ENCODE measurements around the gene SEMA5A.

Gene SEMA5A

DNA sequence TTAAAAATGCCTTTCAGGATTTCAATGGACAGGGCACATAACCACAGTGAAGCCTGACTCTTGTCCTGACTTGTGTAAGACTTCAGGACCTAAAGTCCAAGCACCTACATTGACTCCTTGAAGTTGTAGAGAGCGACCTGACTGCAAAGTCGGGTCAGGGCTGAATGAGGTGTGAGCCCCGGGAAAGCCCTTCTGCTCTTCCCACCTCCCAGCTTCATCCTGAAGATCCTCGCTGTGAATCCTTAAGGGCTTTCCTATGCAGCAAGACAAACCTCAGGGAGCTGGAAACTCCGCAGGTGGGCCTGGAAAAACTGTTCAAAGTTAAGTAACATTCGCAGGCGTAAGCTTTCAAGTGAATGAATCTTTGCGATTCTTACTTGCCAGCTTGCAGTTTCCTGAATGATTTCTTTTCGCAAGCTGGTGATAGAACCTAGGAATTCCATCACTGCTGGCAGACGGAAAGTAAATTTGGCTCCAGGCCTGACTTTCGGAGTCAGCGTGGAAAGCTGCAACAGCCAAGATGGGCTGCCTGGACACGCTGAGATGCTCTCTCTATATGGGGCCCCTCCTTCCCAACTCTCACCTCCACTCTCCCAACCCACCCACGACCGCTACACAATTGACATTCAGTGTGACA lies 10.9 kb downstream of the SEMA5A start:
- no peak overlapping the region for H2AFZ ChIP-seq (ENCODE audit: low read length, unreplicated experiment)
- H3K27ac ChIP-seq (ENCODE audit: low read depth, low read length) = no peak overlapping the region
- H3K79me2 ChIP-seq (ENCODE audit: control insufficient read depth, insufficient read depth, low read length, unreplicated experiment) = no peaks in the 10 kb centered on the region
- no peak overlapping the region for H3K4me3 ChIP-seq (ENCODE audit: low read depth, low read length)
- peaks cover 5% of the 10 kb centered on the region for H3K4me1 ChIP-seq (ENCODE audit: control insufficient read depth, insufficient read depth, low read length, unreplicated experiment)
- H3K36me3 ChIP-seq (ENCODE audit: insufficient read depth, low read length) = no peaks in the 10 kb centered on the region
- no peaks in the 10 kb centered on the region for H3K27me3 ChIP-seq (ENCODE audit: insufficient read depth, low read length)

GRCh38 chr5:9533562-9534364 lies 12.1 kb downstream of the SEMA5A start:
- Histone ChIP-seq H3K27me3 (ENCODE audit: insufficient read depth, low read length) (no peaks in the 10 kb centered on the region), H3K4me1 (ENCODE audit: control insufficient read depth, insufficient read depth, low read length, unreplicated experiment) (peaks cover 5% of the 10 kb centered on the region)

DNA sequence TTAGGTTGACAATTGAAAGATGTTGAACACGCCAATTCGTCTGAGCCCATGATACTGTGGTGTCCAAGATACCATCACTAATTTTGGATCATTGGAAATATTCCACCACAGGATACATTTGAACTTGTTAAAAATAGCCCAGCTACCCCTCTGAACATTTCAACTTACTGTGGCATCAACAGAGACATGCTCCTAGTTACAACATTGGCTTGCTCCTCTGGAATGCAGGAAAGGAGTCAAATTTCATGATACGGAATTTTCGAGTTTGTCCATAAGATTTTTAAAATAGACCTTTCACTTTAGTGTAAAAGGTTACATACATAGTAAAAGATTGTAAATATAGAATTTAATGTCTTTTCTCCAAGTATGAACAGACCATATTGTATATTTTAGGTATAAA lies 12.8 kb downstream of the SEMA5A start:
- Histone ChIP-seq H3K4me1 (ENCODE audit: control insufficient read depth, insufficient read depth, low read length, unreplicated experiment) (peaks cover 5% of the 10 kb centered on the region), H3K4me3 (ENCODE audit: low read depth, low read length) (no peak overlapping the region), H3K79me2 (ENCODE audit: control insufficient read depth, insufficient read depth, low read length, unreplicated experiment) (no peaks in the 10 kb centered on the region), H3K27me3 (ENCODE audit: insufficient read depth, low read length) (no peaks in the 10 kb centered on the region), H3K27ac (ENCODE audit: low read depth, low read length) (no peak overlapping the region), H3K36me3 (ENCODE audit: insufficient read depth, low read length) (no peaks in the 10 kb centered on the region), H2AFZ (ENCODE audit: low read length, unreplicated experiment) (no peak overlapping the region)

More at GRCh38 chr5:9533562-9534364, 12.1 kb downstream of the SEMA5A start:
- no peak overlapping the region for H2AFZ ChIP-seq (ENCODE audit: low read length, unreplicated experiment)
- H3K36me3 ChIP-seq (ENCODE audit: insufficient read depth, low read length) = no peaks in the 10 kb centered on the region
- H3K79me2 ChIP-seq (ENCODE audit: control insufficient read depth, insufficient read depth, low read length, unreplicated experiment) = no peaks in the 10 kb centered on the region
- H3K4me3 ChIP-seq (ENCODE audit: low read depth, low read length) = no peak overlapping the region
- no peak overlapping the region for H3K27ac ChIP-seq (ENCODE audit: low read depth, low read length)

- Histone ChIP-seq H3K4me3 (ENCODE audit: low read depth, low read length) (no peak overlapping the region), H3K36me3 (ENCODE audit: insufficient read depth, low read length) (no peaks in the 10 kb centered on the region), H3K4me1 (ENCODE audit: control insufficient read depth, insufficient read depth, low read length, unreplicated experiment) (no peaks in the 10 kb centered on the region), H3K27ac (ENCODE audit: low read depth, low read length) (no peak overlapping the region), H3K79me2 (ENCODE audit: control insufficient read depth, insufficient read depth, low read length, unreplicated experiment) (no peaks in the 10 kb centered on the region), H3K27me3 (ENCODE audit: insufficient read depth, low read length) (no peaks in the 10 kb centered on the region), H2AFZ (ENCODE audit: low read length, unreplicated experiment) (no peak overlapping the region)
These were observed 16.4 kb downstream of the SEMA5A start for GRCh38 chr5:9529513-9529912.

DNA sequence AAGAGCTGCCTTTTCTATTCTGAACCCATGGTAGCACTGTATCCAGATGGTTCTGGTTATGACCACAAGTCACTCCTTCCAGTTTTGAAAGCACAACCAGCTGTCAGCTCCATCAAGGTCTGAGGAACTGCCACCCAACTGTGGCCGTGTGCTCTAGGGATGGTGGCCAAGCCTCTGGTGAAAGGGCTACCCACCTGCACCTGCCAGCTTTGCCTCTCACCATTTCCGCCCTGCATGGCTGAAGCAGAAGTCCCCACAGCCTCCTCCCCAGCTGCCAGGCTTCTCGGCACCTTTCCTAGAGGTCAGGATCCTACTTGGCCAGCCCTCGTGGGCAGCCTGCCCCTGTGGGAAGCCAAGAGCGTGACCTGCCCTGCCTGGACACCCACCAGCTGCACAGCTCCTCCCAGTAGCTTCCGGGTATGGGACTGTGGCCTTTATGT lies 16.8 kb downstream of the SEMA5A start:
- no peak overlapping the region for H3K4me3 ChIP-seq (ENCODE audit: low read depth, low read length)
- no peaks in the 10 kb centered on the region for H3K79me2 ChIP-seq (ENCODE audit: control insufficient read depth, insufficient read depth, low read length, unreplicated experiment)
- no peaks in the 10 kb centered on the region for H3K27me3 ChIP-seq (ENCODE audit: insufficient read depth, low read length)
- peaks cover under 1% of the 10 kb centered on the region for H3K4me1 ChIP-seq (ENCODE audit: control insufficient read depth, insufficient read depth, low read length, unreplicated experiment)
- H3K36me3 ChIP-seq (ENCODE audit: insufficient read depth, low read length) = no peaks in the 10 kb centered on the region
- H3K27ac ChIP-seq (ENCODE audit: low read depth, low read length) = no peak overlapping the region
- no peak overlapping the region for H2AFZ ChIP-seq (ENCODE audit: low read length, unreplicated experiment)

GRCh38 chr5:9524941-9525340 lies 20.9 kb downstream of the SEMA5A start:
- no peaks in the 10 kb centered on the region for H3K36me3 ChIP-seq (ENCODE audit: insufficient read depth, low read length)
- H3K4me3 ChIP-seq (ENCODE audit: low read depth, low read length) = no peak overlapping the region
- no peak overlapping the region for H3K27ac ChIP-seq (ENCODE audit: low read depth, low read length)
- no peaks in the 10 kb centered on the region for H3K79me2 ChIP-seq (ENCODE audit: control insufficient read depth, insufficient read depth, low read length, unreplicated experiment)
- H3K4me1 ChIP-seq (ENCODE audit: control insufficient read depth, insufficient read depth, low read length, unreplicated experiment) = peaks cover 12% of the 10 kb centered on the region
- H3K27me3 ChIP-seq (ENCODE audit: insufficient read depth, low read length) = no peaks in the 10 kb centered on the region
- no peak overlapping the region for H2AFZ ChIP-seq (ENCODE audit: low read length, unreplicated experiment)

DNA sequence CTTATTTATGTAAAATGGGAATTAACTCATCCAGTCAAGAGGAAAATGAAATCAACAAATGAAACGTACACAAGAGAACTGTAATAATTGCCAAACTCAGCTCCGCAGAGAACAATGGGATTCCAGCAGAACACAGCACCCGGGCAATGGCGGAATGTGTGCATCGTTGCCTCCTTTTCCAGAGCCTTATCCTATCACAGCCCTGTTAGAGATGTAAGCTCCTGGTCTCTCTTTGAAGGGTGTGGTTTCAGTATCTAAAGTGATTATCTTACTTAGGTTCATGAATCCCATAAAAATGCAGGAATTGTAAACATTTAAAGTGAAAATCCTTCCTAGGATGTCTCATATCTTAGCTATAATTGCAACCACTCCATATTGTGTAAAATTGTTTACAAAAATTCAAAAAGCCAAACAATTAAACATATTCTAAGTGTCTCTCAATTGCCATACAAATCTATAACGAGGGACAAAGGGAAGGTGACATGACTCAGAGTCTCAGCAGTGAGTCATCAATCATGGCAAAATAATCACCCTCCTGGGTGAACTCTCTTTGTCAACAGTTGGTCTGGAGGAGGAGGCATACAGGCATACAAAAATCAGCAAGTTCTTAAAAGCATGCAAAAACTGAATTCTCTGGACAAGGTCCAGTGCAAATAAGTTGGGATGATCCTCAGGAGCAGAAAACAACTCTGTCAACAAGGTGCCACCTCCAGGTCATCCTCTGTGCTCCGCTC lies 22.6 kb downstream of the SEMA5A start:
- H3K4me1 ChIP-seq (ENCODE audit: control insufficient read depth, insufficient read depth, low read length, unreplicated experiment) = peaks cover 12% of the 10 kb centered on the region

DNA sequence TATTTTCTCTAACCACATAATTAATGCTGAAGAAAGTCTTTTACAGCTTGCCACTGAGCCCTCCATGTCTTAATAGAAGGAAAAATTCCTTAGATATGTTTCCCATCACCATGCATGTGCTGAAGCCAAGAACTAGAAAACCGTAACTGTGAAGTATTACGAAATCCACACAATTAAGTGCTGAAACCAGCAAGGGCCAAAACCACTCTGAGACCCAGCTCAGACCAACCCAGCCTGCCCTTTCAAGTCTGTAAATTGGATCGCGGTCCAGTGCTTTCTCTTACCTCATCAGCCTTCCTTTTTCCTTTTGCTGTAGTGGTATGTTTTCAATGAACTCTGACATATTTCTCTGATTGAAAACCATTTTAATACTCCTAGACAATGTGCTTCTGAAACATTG lies 26.3 kb downstream of the SEMA5A start:
- H3K36me3 ChIP-seq (ENCODE audit: insufficient read depth, low read length) = no peaks in the 10 kb centered on the region
- no peak overlapping the region for H2AFZ ChIP-seq (ENCODE audit: low read length, unreplicated experiment)
- no peak overlapping the region for H3K27ac ChIP-seq (ENCODE audit: low read depth, low read length)
- H3K4me3 ChIP-seq (ENCODE audit: low read depth, low read length) = no peak overlapping the region
- peaks cover 12% of the 10 kb centered on the region for H3K4me1 ChIP-seq (ENCODE audit: control insufficient read depth, insufficient read depth, low read length, unreplicated experiment)
- no peaks in the 10 kb centered on the region for H3K79me2 ChIP-seq (ENCODE audit: control insufficient read depth, insufficient read depth, low read length, unreplicated experiment)
- H3K27me3 ChIP-seq (ENCODE audit: insufficient read depth, low read length) = no peaks in the 10 kb centered on the region

More for the DNA sequence above, 22.6 kb downstream of the SEMA5A start:
- no peaks in the 10 kb centered on the region for H3K36me3 ChIP-seq (ENCODE audit: insufficient read depth, low read length)
- H3K4me3 ChIP-seq (ENCODE audit: low read depth, low read length) = no peak overlapping the region
- H3K27me3 ChIP-seq (ENCODE audit: insufficient read depth, low read length) = no peaks in the 10 kb centered on the region
- H3K27ac ChIP-seq (ENCODE audit: low read depth, low read length) = no peak overlapping the region
- no peaks in the 10 kb centered on the region for H3K79me2 ChIP-seq (ENCODE audit: control insufficient read depth, insufficient read depth, low read length, unreplicated experiment)
- no peak overlapping the region for H2AFZ ChIP-seq (ENCODE audit: low read length, unreplicated experiment)

DNA sequence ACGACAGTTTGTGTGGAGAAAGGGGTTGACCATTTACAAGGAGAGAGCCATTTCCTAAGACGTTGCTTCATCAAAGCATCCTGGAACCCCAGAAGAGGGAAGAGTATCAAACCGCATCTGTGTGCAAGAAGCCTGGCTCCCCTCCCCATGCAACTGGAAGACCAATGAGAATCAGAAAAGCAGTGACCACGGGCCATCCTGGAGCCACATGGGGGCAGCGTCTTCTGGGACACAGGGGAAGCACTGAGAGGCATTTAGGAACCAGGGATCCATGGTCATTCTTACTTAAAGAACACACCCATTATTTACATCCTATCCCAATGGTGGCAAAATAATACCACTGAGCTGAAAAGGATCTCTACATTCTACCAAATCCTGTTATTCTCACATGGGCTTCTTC lies 29.3 kb downstream of the SEMA5A start:
- no peak overlapping the region for H2AFZ ChIP-seq (ENCODE audit: low read length, unreplicated experiment)
- H3K4me1 ChIP-seq (ENCODE audit: control insufficient read depth, insufficient read depth, low read length, unreplicated experiment) = no peaks in the 10 kb centered on the region
- H3K79me2 ChIP-seq (ENCODE audit: control insufficient read depth, insufficient read depth, low read length, unreplicated experiment) = no peaks in the 10 kb centered on the region
- H3K27ac ChIP-seq (ENCODE audit: low read depth, low read length) = no peak overlapping the region
- no peaks in the 10 kb centered on the region for H3K36me3 ChIP-seq (ENCODE audit: insufficient read depth, low read length)
- no peak overlapping the region for H3K4me3 ChIP-seq (ENCODE audit: low read depth, low read length)
- no peaks in the 10 kb centered on the region for H3K27me3 ChIP-seq (ENCODE audit: insufficient read depth, low read length)

DNA sequence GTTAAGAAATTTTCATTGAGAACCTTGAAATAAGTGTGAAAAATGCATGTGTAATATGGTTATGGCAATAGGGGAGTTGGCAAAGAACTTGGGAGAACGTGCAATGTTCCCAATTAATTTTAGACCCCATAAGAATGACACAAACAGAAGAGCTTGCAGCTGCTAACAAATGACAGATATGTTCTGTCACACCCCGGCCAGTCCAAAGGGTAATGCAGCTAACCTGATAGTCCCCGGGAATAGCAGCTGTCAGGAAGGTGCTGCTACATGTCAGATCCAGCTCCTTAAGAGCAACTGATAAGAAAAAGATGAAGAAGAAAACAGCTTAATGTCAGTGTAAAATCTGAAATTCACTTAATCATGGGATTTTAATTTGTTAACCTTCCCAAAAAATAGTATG lies 30.4 kb downstream of the SEMA5A start:
- H2AFZ ChIP-seq (ENCODE audit: low read length, unreplicated experiment) = no peak overlapping the region
- H3K27ac ChIP-seq (ENCODE audit: low read depth, low read length) = no peak overlapping the region
- no peaks in the 10 kb centered on the region for H3K36me3 ChIP-seq (ENCODE audit: insufficient read depth, low read length)

More for the DNA sequence above, 30.4 kb downstream of the SEMA5A start:
- H3K79me2 ChIP-seq (ENCODE audit: control insufficient read depth, insufficient read depth, low read length, unreplicated experiment) = no peaks in the 10 kb centered on the region
- no peaks in the 10 kb centered on the region for H3K4me1 ChIP-seq (ENCODE audit: control insufficient read depth, insufficient read depth, low read length, unreplicated experiment)
- H3K27me3 ChIP-seq (ENCODE audit: insufficient read depth, low read length) = no peaks in the 10 kb centered on the region
- no peak overlapping the region for H3K4me3 ChIP-seq (ENCODE audit: low read depth, low read length)
